ENCODE measurements around the gene MAMDC2.

DNA sequence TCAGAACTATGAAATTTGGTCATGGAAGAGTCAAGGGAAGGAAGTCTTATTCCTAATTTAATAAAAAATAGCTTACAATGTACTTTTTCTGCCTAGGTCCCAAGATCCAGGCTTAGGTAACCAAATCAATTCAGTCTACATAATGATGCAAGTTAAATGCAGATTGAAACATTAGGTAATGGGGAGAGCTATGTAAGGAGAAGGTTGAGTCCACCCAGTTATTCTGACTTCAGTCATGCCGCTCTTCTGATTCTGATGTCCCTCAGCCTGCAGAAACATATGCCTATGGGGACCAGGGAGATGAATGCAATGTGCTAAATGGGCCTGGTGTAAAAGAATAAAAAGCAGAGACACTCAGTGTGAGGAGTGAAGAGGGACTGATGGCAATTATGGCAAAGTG is 63.9 kb downstream of the MAMDC2 start:
- TF ChIP-seq CTCF (IDR thresholded peaks at IDR 0.05) (no peak), POLR2A (IDR thresholded peaks at IDR 0.05) (no peak)

All from Peyer's patch (tissue), 4 donors.